Sigmoid colon (tissue), 7 donors: ENCODE results near the gene ARHGEF6. TPM values are rescaled to one million over a fixed set of nuclear protein-coding genes. Genes with fewer than 3 reads are reported as not detected.
A peak's percentile ranks its signal among the peaks of the same experiment; 100 is the strongest.

Experiments
- DNase-seq: peaks from one replicate; pipeline ENCODE4 v3.0.0-alpha.2; 2019
- H3K27ac ChIP-seq, 4 donors: fragments of 200-600 bp; sonication (generic); one replicate each; pipeline ENCODE4 v1.5.1; 2016 to 2019; ENCODE audit warnings: mild to moderate bottlenecking in 1 of 4
- H3K27me3 ChIP-seq, 3 donors: fragments of 200-600 bp; sonication (generic); one replicate each; pipeline ENCODE4 v1.5.1; 2019; ENCODE audit warnings: mild to moderate bottlenecking in 1 of 3
- H3K36me3 ChIP-seq, 4 donors: fragments of 200-600 bp; sonication (generic); one replicate each; pipeline ENCODE4 v1.5.1; 2016 to 2019
- H3K4me1 ChIP-seq, 4 donors: fragments of 200-600 bp; sonication (generic); one replicate each; pipeline ENCODE4 v1.5.1; 2017 to 2019
- H3K4me3 ChIP-seq, 4 donors: fragments of 200-600 bp; sonication (generic); one replicate each; pipeline ENCODE4 v1.5.1; 2017 to 2019; ENCODE audit warnings: mild to moderate bottlenecking in 2 of 4, moderate library complexity in 1 of 4
- H3K9me3 ChIP-seq, 4 donors: fragments of 200-600 bp in 3 of 4; sonication (generic) in 3 of 4; one replicate each; pipeline versions ENCODE4 v1.5.1 to v1.6.1; 2013 to 2019
- CTCF ChIP-seq, 4 experiments: fragments of 450-650 bp in 3 of 4; fragments of 200-600 bp in 1 of 4; IDR thresholded peaks; one replicate each; pipeline ENCODE4 v1.5.1; 2016 to 2019; ENCODE audit warnings: antibody characterized with exemption in 4 of 4, mild to moderate bottlenecking in 3 of 4, moderate library complexity in 2 of 4
- EP300 ChIP-seq, 4 donors: sonication (generic); formaldehyde crosslinking; IDR thresholded peaks; one replicate each; pipeline ENCODE4 v1.6.1; 2017; ENCODE audit warnings: antibody characterized with exemption in 4 of 4
- POLR2A ChIP-seq, 2 donors: fragments of 450-650 bp; IDR thresholded peaks; one replicate each; pipeline ENCODE4 v1.6.1; 2016; ENCODE audit warnings: antibody characterized with exemption in 2 of 2, mild to moderate bottlenecking in 2 of 2, moderate library complexity in 2 of 2
- POLR2AphosphoS5 ChIP-seq, 4 donors: sonication (generic); formaldehyde crosslinking; IDR thresholded peaks; one replicate each; pipeline ENCODE4 v1.6.1; 2017; ENCODE audit warnings: antibody characterized with exemption in 4 of 4
- WGBS, 2 donors: extraction: QIAGEN DNeasy Blood & Tissue Kit; methylation state at CpG; one replicate each; pipeline ENCODE4 v1.1.7; 2013; 5-methylcytosine and 5-hydroxymethylcytosine counted together
- intact Hi-C: fragments of 100-400 bp; cut with DNase I; formaldehyde crosslinking; loops from one replicate; pipeline ENCODE4 v1.15.1; 2023
- polyA plus RNA-seq, 3 donors: library from polyadenylated mRNA; stranded (reverse); fragments of 200-250 nt; gene quantifications; one replicate each; pipeline ENCODE4 v1.2.3, GENCODE V29; 2013
- total RNA-seq, 4 donors: library from RNA; depleted of rRNA; stranded (reverse); fragments of >200 nt; gene quantifications; one replicate each; pipeline ENCODE4 v1.1.0, GENCODE V29; 2016
- donor health status: healthy with polysubstance abuse.
- donor health status: Bipolar disorder and iron deficiency.
- donor health status: healthy.

ARHGEF6 gene
- total and polyA plus RNA-seq, 7 donors, result 2.1 to 26.3 (median 16.1) TPM

GRCh38 chrX:136784231-136784630 is 3.5 kb upstream of the ARHGEF6 start:
- no peak for TF ChIP-seq POLR2A (IDR thresholded peaks at IDR 0.05)
- TF ChIP-seq CTCF (IDR thresholded peaks at IDR 0.05), result no peak
- no peak for TF ChIP-seq EP300 (IDR thresholded peaks at IDR 0.05)
- no peak for TF ChIP-seq POLR2AphosphoS5 (IDR thresholded peaks at IDR 0.05)
- no peak overlapping the region for H3K4me3 ChIP-seq

GRCh38 chrX:136783159-136783558 is 2.4 kb upstream of the ARHGEF6 start:
- H3K27me3 ChIP-seq, result no peaks in the 10 kb centered on the region
- H3K4me3 ChIP-seq, result no peak overlapping the region
- H3K27ac ChIP-seq, result no peak overlapping the region
- TF ChIP-seq CTCF (IDR thresholded peaks at IDR 0.05) (no peak), POLR2AphosphoS5 (IDR thresholded peaks at IDR 0.05) (no peak), POLR2A (IDR thresholded peaks at IDR 0.05) (no peak)
- intact Hi-C loops, result no loop called here
- no peaks in the 10 kb centered on the region for H3K36me3 ChIP-seq
- H3K9me3 ChIP-seq, result no peaks in the 10 kb centered on the region
- peaks cover 0 to 8% (median 3%) of the 10 kb centered on the region in 4 donors for H3K4me1 ChIP-seq
- no peak for DNase-seq

More at GRCh38 chrX:136784231-136784630, 3.5 kb upstream of the ARHGEF6 start:
- H3K36me3 ChIP-seq, result no peaks in the 10 kb centered on the region
- 40 to 53% methylated on average over 1 of the region's 1 CpG for WGBS, 2 donors
- peaks cover 0 to 8% (median 3%) of the 10 kb centered on the region in 4 donors for H3K4me1 ChIP-seq
- H3K27me3 ChIP-seq, result no peaks in the 10 kb centered on the region
- intact Hi-C loops, result no loop called here
- no peak overlapping the region for H3K27ac ChIP-seq
- H3K9me3 ChIP-seq, result no peaks in the 10 kb centered on the region
- DNase-seq, result no peak

GRCh38 chrX:136781180-136781797 is 557 bp upstream of the ARHGEF6 start:
- DNase-seq, result no peak
- Histone ChIP-seq H3K36me3 (no peaks in the 10 kb centered on the region), H3K4me3 (peak overlapping the region in 3 of 4 donors; percentile 25 to 36 (median 33)), H3K9me3 (no peaks in the 10 kb centered on the region), H3K4me1 (peaks cover 0 to 8% (median 3%) of the 10 kb centered on the region in 4 donors), H3K27me3 (no peaks in the 10 kb centered on the region), H3K27ac (peak overlapping the region in 3 of 4 donors; percentile 31 to 58 (median 56))
- TF ChIP-seq EP300 (IDR thresholded peaks at IDR 0.05), result no peak
- no peak for TF ChIP-seq POLR2AphosphoS5 (IDR thresholded peaks at IDR 0.05)
- no peak for TF ChIP-seq POLR2A (IDR thresholded peaks at IDR 0.05)
- no peak for TF ChIP-seq CTCF (IDR thresholded peaks at IDR 0.05)
- WGBS, 2 donors, result 29 to 62% methylated on average over 9 of the region's 9 CpGs
- intact Hi-C loops, result no loop called here

GRCh38 chrX:136780241-136780640 is 491 bp downstream of the ARHGEF6 start:
- TF ChIP-seq CTCF (IDR thresholded peaks at IDR 0.05) (no peak), POLR2A (IDR thresholded peaks at IDR 0.05) (no peak), EP300 (IDR thresholded peaks at IDR 0.05) (no peak), POLR2AphosphoS5 (IDR thresholded peaks at IDR 0.05) (no peak)
- Histone ChIP-seq H3K36me3 (no peaks in the 10 kb centered on the region), H3K9me3 (no peaks in the 10 kb centered on the region), H3K27me3 (no peaks in the 10 kb centered on the region), H3K27ac (peak overlapping the region; percentile 2 to 58 (median 44)), H3K4me3 (peak overlapping the region in 3 of 4 donors; percentile 25 to 36 (median 33)), H3K4me1 (peaks cover 0 to 8% (median 3%) of the 10 kb centered on the region in 4 donors)
- WGBS, 2 donors, result 10 to 39% methylated on average over 2 of the region's 2 CpGs
- no peak for DNase-seq
- intact Hi-C loops, result no loop called here
